Natural killer cell (primary cell): ENCODE data around the gene TMEM203. TPM values are rescaled to one million over a fixed set of nuclear protein-coding genes. Genes with fewer than 3 reads are reported as not detected.

ENCODE experiments used
- ATAC-seq, 3 donors: fragments of 150-1000 bp in 2 of 3; fragments of 200-7000 bp in 1 of 3; cut with Tn5 transposase; 1 replicate in 1 of 3; 2 replicates in 2 of 3; pipeline ENCODE4 v1.10.0; 2021; ENCODE audit warnings: mild to moderate bottlenecking in 2 of 3, moderate library complexity in 2 of 3
- DNase-seq, 2 donors: peaks; one replicate each; pipeline versions ENCODE4 v3.0.0 to v3.0.0-alpha.2; 2013 to 2021; ENCODE audit warnings: mixed read lengths in 1 of 2
- H3K27ac ChIP-seq: one replicate; pipeline ENCODE4 v1.5.1; 2013; ENCODE audit warnings: mild to moderate bottlenecking, low read length
- H3K27me3 ChIP-seq: one replicate; pipeline ENCODE4 v1.6.1; 2013; ENCODE audit warnings: low read length; ENCODE audit not compliant: control insufficient read depth, insufficient read depth
- H3K36me3 ChIP-seq: one replicate; pipeline ENCODE4 v1.6.1; 2013; ENCODE audit warnings: low read length; ENCODE audit not compliant: control insufficient read depth, insufficient read depth
- H3K4me1 ChIP-seq: one replicate; pipeline ENCODE4 v1.6.1; 2013; ENCODE audit warnings: low read length; ENCODE audit not compliant: control insufficient read depth, insufficient read depth
- H3K4me3 ChIP-seq: one replicate; pipeline ENCODE4 v1.5.1; 2013; ENCODE audit warnings: low read length
- H3K9me3 ChIP-seq: one replicate; pipeline ENCODE4 v1.6.1; 2013; ENCODE audit warnings: low read length; ENCODE audit not compliant: control insufficient read depth, insufficient read depth
- H3K27ac Mint-ChIP-seq, 2 donors: one replicate each; pipeline ENCODE4 v1.8.0; 2022; ENCODE audit warnings: mild to moderate bottlenecking in 2 of 2, mixed read lengths in 2 of 2, moderate library complexity in 1 of 2
- H3K27me3 Mint-ChIP-seq, 2 donors: one replicate each; pipeline ENCODE4 v1.8.0; 2022; ENCODE audit warnings: low read depth in 2 of 2, mixed read lengths in 2 of 2
- H3K36me3 Mint-ChIP-seq: one replicate; pipeline ENCODE4 v1.8.0; 2022; ENCODE audit warnings: mixed read lengths
- H3K4me1 Mint-ChIP-seq, 2 donors: one replicate each; pipeline ENCODE4 v1.8.0; 2022; ENCODE audit warnings: mixed read lengths in 2 of 2
- H3K4me3 Mint-ChIP-seq: one replicate; pipeline ENCODE4 v1.8.0; 2022; ENCODE audit warnings: mild to moderate bottlenecking, moderate library complexity, mixed read lengths
- H3K9me3 Mint-ChIP-seq, 2 donors: one replicate each; pipeline ENCODE4 v1.8.0; 2022; ENCODE audit warnings: mixed read lengths in 2 of 2
- WGBS: methylation state at CpG from one replicate; pipeline ENCODE4 v1.1.7; 2013; ENCODE audit warnings: missing lambda C conversion rate; ENCODE audit not compliant: insufficient coverage; 5-methylcytosine and 5-hydroxymethylcytosine counted together
- intact Hi-C: fragments of 100-400 bp; cut with micrococcal nuclease; formaldehyde crosslinking; loops from one replicate; pipeline ENCODE4 v1.14.2; 2022
- total RNA-seq, 4 donors: library from RNA; stranded (reverse); fragments of 120-200 nt in 1 of 4; gene quantifications; one replicate each; pipeline versions ENCODE4 v1.2.3 to v1.2.4, GENCODE V29; 2013 to 2022
- TF ChIP-seq, protein P1 (sequence below): fragments of 200-600 bp; IDR thresholded peaks from one replicate; pipeline ENCODE4 v1.8.0; 2022; ENCODE audit warnings: antibody characterized with exemption

The TMEM203 gene
- total RNA-seq, 3 donors from 2014 or later (not counting 1 experiment from before 2014, with no cell fraction given): 22.1 to 30.5 (median 27.1) TPM

DNA sequence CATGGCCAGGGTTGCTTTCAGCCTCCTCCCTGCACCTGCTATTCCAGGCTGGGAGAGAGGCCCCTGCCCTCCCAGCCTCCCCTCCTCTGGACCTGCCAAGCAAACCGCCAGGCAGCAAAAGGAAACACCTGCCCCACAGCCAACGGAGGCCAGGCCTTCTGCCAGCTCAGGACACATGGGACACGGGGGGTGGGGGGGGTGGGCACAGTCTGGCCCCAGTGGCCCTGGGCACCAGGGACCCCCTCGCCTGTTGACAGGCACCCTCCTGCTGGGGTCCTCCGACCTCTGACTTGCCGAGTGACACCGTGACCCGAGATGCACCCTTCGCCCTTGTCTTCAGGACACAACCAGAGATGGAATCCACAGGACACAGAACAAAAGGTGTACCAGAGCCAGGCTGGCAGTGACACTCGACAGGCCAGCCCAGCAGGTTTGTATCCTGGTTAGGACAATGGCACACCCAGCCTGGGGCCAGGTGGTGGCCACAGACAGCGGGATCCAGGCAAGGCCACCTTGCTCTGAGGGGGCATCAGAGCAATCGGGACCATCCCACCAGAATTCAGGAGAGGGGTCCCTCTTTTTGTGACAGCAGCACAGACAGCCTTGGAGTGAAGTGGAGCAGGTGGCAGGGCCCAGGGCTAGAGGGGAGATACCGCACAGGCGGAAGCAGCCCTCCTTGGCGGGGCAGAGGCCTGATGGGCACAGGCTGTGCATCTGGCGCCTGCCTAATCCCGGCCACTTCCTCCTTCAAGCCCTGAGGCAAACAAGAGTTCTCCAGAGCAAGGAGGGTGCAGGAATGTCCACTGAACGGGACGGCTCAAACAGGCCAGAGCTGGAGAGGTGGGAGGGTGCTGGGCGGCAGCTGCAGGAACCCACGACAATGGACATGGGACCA is 32.3 kb downstream of the TMEM203 start:
- WGBS: 30% methylated on average over 20 of the region's 21 CpGs
- DNase-seq: no peak

DNA sequence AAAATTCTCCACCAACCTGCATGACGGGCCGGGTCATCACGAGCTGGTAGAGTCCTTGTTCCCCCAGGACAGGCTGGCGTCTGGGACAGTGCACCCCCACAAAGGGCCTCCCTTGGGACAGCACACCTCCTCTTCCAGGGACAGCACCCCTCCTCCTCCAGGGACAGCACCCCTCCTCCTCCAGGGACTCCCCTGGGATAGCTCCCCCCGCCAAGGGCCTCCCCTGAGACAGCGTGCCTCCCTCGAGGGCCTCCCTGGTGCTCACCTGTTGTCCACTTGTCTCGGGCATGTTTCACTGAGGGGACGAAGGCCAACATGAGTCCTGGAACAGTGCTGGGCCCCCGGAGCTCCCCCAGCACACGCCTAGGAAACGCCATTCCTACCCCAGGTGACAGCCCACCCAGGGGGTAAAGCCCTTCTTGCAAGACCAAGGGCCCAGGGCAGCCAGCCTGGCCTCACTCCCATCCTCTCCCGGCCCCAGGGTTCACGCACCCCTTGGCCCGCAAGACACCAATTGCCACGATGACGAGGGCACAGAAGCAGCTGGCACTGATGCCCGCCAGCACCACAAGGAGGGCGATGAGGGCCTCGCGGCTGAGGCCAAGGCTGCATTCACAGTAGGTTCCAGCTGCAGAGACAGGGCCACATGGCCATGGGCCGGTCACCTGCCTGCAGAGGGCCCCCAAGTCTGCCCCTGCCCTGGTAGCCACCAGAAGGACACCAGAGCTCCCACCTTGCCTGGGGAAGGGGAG is 34.1 kb downstream of the TMEM203 start:
- intact Hi-C loops: no loop called here
- H3K4me3 ChIP-seq: no peak overlapping the region

More for the DNA sequence above, 32.3 kb downstream of the TMEM203 start:
- Mint-ChIP-seq H3K4me1 (no peaks in the 10 kb centered on the region), H3K36me3 (no peaks in the 10 kb centered on the region), H3K4me3 (no peak overlapping the region), H3K9me3 (no peaks in the 10 kb centered on the region), H3K27ac (no peak overlapping the region), H3K27me3 (peaks cover 0 to 9% of the 10 kb centered on the region in 2 donors)
- H3K27me3 ChIP-seq: peaks cover 21% of the 10 kb centered on the region
- H3K4me1 ChIP-seq: peaks cover 4% of the 10 kb centered on the region
- H3K27ac ChIP-seq: no peak overlapping the region
- intact Hi-C loops: no loop called here
- no peak for ATAC-seq
- TF ChIP-seq, protein P1, sequence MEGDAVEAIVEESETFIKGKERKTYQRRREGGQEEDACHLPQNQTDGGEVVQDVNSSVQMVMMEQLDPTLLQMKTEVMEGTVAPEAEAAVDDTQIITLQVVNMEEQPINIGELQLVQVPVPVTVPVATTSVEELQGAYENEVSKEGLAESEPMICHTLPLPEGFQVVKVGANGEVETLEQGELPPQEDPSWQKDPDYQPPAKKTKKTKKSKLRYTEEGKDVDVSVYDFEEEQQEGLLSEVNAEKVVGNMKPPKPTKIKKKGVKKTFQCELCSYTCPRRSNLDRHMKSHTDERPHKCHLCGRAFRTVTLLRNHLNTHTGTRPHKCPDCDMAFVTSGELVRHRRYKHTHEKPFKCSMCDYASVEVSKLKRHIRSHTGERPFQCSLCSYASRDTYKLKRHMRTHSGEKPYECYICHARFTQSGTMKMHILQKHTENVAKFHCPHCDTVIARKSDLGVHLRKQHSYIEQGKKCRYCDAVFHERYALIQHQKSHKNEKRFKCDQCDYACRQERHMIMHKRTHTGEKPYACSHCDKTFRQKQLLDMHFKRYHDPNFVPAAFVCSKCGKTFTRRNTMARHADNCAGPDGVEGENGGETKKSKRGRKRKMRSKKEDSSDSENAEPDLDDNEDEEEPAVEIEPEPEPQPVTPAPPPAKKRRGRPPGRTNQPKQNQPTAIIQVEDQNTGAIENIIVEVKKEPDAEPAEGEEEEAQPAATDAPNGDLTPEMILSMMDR: no peak
- H3K4me3 ChIP-seq: no peak overlapping the region
- peaks cover 3% of the 10 kb centered on the region for H3K36me3 ChIP-seq
- no peaks in the 10 kb centered on the region for H3K9me3 ChIP-seq

DNA sequence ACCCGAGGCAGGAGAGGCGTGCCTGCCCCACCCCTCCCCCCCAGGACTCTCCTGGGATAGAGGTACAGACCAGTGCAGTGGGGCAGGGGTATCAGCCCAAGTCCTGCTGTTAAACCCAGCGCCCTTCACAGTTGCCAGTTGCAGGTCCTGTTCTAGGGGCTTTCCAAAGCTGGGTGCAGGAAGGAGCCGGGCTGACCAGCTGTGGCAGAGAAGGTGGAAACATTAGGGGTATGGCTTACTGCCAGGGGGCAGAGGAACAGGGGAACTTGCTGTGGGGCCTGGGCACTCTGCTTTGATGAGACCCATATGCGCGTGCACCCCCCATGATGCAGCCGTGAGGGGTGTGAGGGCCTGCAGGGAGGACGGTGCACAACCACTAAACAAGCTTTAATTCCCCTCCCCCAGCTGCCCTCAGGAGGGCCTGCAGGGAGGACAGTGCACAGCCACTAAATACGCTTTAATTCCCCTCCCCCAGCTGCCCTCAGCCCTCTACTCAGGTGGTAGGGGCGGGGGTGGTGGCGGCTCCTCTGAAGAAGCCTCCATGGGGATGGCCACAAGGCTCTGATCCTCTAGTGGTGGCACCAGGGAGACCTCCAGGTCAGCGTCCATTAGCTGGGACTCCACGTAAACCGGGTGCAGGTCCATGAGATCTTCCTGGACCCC is 34.8 kb downstream of the TMEM203 start:
- H3K9me3 Mint-ChIP-seq: no peaks in the 10 kb centered on the region
- peaks cover 4% of the 10 kb centered on the region for H3K4me1 ChIP-seq
- H3K36me3 Mint-ChIP-seq: no peaks in the 10 kb centered on the region
- 56% methylated on average over 13 of the region's 14 CpGs for WGBS
- H3K27ac ChIP-seq: no peak overlapping the region
- no peaks in the 10 kb centered on the region for H3K36me3 ChIP-seq
- no peaks in the 10 kb centered on the region for H3K9me3 ChIP-seq
- intact Hi-C loops: no loop called here
- H3K4me3 Mint-ChIP-seq: no peak overlapping the region
- ATAC-seq (no peak), DNase-seq (no peak)
- H3K27me3 Mint-ChIP-seq: peaks cover 0 to 18% of the 10 kb centered on the region in 2 donors
- no peak overlapping the region for H3K27ac Mint-ChIP-seq
- TF ChIP-seq, protein P1: no peak
- peaks cover 35% of the 10 kb centered on the region for H3K27me3 ChIP-seq
- no peak overlapping the region for H3K4me3 ChIP-seq
- no peaks in the 10 kb centered on the region for H3K4me1 Mint-ChIP-seq

More for the DNA sequence above, 34.1 kb downstream of the TMEM203 start:
- H3K9me3 ChIP-seq: no peaks in the 10 kb centered on the region
- DNase-seq (no peak), ATAC-seq (no peak)
- TF ChIP-seq, protein P1: no peak
- H3K27me3 ChIP-seq: peaks cover 28% of the 10 kb centered on the region
- Mint-ChIP-seq H3K4me3 (no peak overlapping the region), H3K36me3 (no peaks in the 10 kb centered on the region), H3K27ac (no peak overlapping the region), H3K9me3 (no peaks in the 10 kb centered on the region), H3K27me3 (peaks cover 0 to 14% of the 10 kb centered on the region in 2 donors), H3K4me1 (no peaks in the 10 kb centered on the region)
- H3K36me3 ChIP-seq: no peaks in the 10 kb centered on the region
- peaks cover 4% of the 10 kb centered on the region for H3K4me1 ChIP-seq
- no peak overlapping the region for H3K27ac ChIP-seq
- WGBS: 76% methylated on average over 22 of the region's 22 CpGs
